Left lobe of liver (tissue), 2 donors: ENCODE results near the gene PLPPR3. TPM values are rescaled to one million over a fixed set of nuclear protein-coding genes. Genes with fewer than 3 reads are reported as not detected.

Experiments used
- ATAC-seq: fragments of 200-7000 bp; cut with Tn5 transposase; one replicate; pipeline ENCODE4 v1.9.1; 2020; ENCODE audit warnings: mild to moderate bottlenecking, moderate library complexity
- DNase-seq: peaks from one replicate; pipeline ENCODE4 v3.0.0-alpha.2; 2020; ENCODE audit warnings: low spot score
- total RNA-seq: library from RNA; stranded (reverse); gene quantifications from one replicate; pipeline ENCODE4 v1.2.1, GENCODE V29; 2021
- donor health status: DM: no; HTN: no; CAD: no; lungs with moderate emphysema.
- donor health status: DM: no; HTN: yes; CAD: no.

Gene PLPPR3
- total RNA-seq, 1 donor from 2014 or later, result not detected

GRCh38 chr19:782185-782877 lies 39.4 kb downstream of the PLPPR3 start:
- ATAC-seq (peak; percentile 29), DNase-seq (no peak)

- DNase-seq, result no peak
These were observed 40.0 kb downstream of the PLPPR3 start for GRCh38 chr19:781800-782184.

GRCh38 chr19:780935-781334 lies 40.8 kb downstream of the PLPPR3 start:
- no peak for ATAC-seq
- no peak for DNase-seq

More at GRCh38 chr19:781800-782184, 40.0 kb downstream of the PLPPR3 start:
- no peak for ATAC-seq

- DNase-seq, result no peak
These were observed 42.7 kb downstream of the PLPPR3 start for GRCh38 chr19:778910-779653.

GRCh38 chr19:776549-776948 lies 45.2 kb downstream of the PLPPR3 start:
- ATAC-seq, result no peak
- DNase-seq, result no peak

More at GRCh38 chr19:778910-779653, 42.7 kb downstream of the PLPPR3 start:
- ATAC-seq, result peak; percentile 84

GRCh38 chr19:772730-773436 lies 48.9 kb downstream of the PLPPR3 start:
- DNase-seq, result no peak
- no peak for ATAC-seq

- ATAC-seq, result no peak
- no peak for DNase-seq
These were observed 49.7 kb downstream of the PLPPR3 start for GRCh38 chr19:772063-772462.

- ATAC-seq (peak; percentile 36), DNase-seq (no peak)
These were observed 50.4 kb downstream of the PLPPR3 start for GRCh38 chr19:771332-771785.

GRCh38 chr19:769616-770015 lies 52.1 kb downstream of the PLPPR3 start:
- no peak for ATAC-seq

GRCh38 chr19:768424-768823 lies 53.3 kb downstream of the PLPPR3 start:
- ATAC-seq (no peak), DNase-seq (no peak)

More at GRCh38 chr19:769616-770015, 52.1 kb downstream of the PLPPR3 start:
- DNase-seq, result no peak

- no peak for DNase-seq
- ATAC-seq, result no peak
These were observed 56.5 kb downstream of the PLPPR3 start for GRCh38 chr19:765179-765738.

- ATAC-seq (no peak), DNase-seq (no peak)
These were observed 57.5 kb downstream of the PLPPR3 start for GRCh38 chr19:764301-764700.

- ATAC-seq, result no peak
- no peak for DNase-seq
These were observed 57.9 kb downstream of the PLPPR3 start for GRCh38 chr19:763869-764268.

- ATAC-seq, result no peak
- no peak for DNase-seq
These were observed 58.6 kb downstream of the PLPPR3 start for GRCh38 chr19:763181-763580.

Other genes with a start within 250 kb of the PLPPR3 start
- 98.2 TPM for gene BSG, start 249.4 kb downstream of the PLPPR3 start, total RNA-seq
- gene HCN2, start 232.1 kb downstream of the PLPPR3 start, total RNA-seq, result 0.30 TPM
- 51.8 TPM for gene POLRMT, start 188.4 kb downstream of the PLPPR3 start, total RNA-seq
- 0.30 TPM for gene FGF22, start 182.1 kb downstream of the PLPPR3 start, total RNA-seq
- 22.2 TPM for gene RNF126, start 158.7 kb downstream of the PLPPR3 start, total RNA-seq
- gene FSTL3, start 145.6 kb downstream of the PLPPR3 start, total RNA-seq, result 4.3 TPM
- gene PRSS57, start 126.5 kb downstream of the PLPPR3 start, total RNA-seq, result not detected
- 6.6 TPM for gene PALM, start 113.0 kb downstream of the PLPPR3 start, total RNA-seq
- gene MISP, start 70.8 kb downstream of the PLPPR3 start, total RNA-seq, result 0.18 TPM
- gene PTBP1, start 24.5 kb downstream of the PLPPR3 start, total RNA-seq, result 115 TPM
- gene AZU1, start 5.9 kb upstream of the PLPPR3 start, total RNA-seq, result 0.60 TPM
- 0.23 TPM for gene PRTN3, start 19.0 kb upstream of the PLPPR3 start, total RNA-seq
- 0.58 TPM for gene ELANE, start 30.3 kb upstream of the PLPPR3 start, total RNA-seq
- gene CFD, start 37.7 kb upstream of the PLPPR3 start, total RNA-seq, result 6.1 TPM
- 36.3 TPM for gene MED16, start 71.2 kb upstream of the PLPPR3 start, total RNA-seq
- not detected for gene RNU6-9, start 71.5 kb upstream of the PLPPR3 start, total RNA-seq
- 20.9 TPM for gene R3HDM4, start 91.3 kb upstream of the PLPPR3 start, total RNA-seq
- gene KISS1R, start 95.4 kb upstream of the PLPPR3 start, total RNA-seq, result not detected
- gene ARID3A, start 104.1 kb upstream of the PLPPR3 start, total RNA-seq, result 3.6 TPM
- 34.7 TPM for gene WDR18, start 162.4 kb upstream of the PLPPR3 start, total RNA-seq
- not detected for gene GRIN3B, start 178.5 kb upstream of the PLPPR3 start, total RNA-seq
- 117 TPM for gene TMEM259, start 199.2 kb upstream of the PLPPR3 start, total RNA-seq
- gene RNU6-2, start 199.6 kb upstream of the PLPPR3 start, total RNA-seq, result not detected
- 23.2 TPM for gene CNN2, start 204.7 kb upstream of the PLPPR3 start, total RNA-seq
- gene ABCA7, start 218.2 kb upstream of the PLPPR3 start, total RNA-seq, result 10.4 TPM
- 5.1 TPM for gene ARHGAP45, start 245.2 kb upstream of the PLPPR3 start, total RNA-seq